GM21723 (cell line): ENCODE measurements around the gene GRK5.

Source experiments
- ATAC-seq: cut with Tn5 transposase; IDR thresholded peaks from one replicate; pipeline ENCODE4 v1.9.1; 2021; ENCODE audit warnings: mild to moderate bottlenecking, moderate library complexity; ENCODE audit not compliant: unreplicated experiment

GRK5 gene

DNA sequence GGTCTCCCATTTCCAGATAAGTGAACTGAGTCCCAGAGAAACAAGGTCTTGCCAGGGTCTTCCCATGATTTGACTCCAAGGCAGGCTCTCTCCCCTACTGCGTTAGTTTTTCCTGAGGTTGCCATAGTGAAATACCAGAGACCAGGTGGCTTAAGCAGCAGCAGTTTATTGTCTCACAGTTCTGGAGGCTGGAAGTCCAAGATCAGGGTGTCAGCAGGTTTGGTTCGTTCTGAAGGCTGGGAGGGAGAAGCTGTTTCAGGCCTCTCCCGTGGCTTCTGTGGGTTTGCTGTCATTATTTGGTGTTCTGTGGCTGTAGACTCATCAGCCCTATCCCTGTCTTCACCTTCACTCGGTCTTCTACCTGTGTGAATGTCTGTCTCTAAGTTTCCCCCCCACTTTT lies 129.9 kb downstream of the GRK5 start:
- ATAC-seq: no peak

- no peak for ATAC-seq
Observed at GRCh38 chr10:119337796-119338432, 130.5 kb downstream of the GRK5 start.

DNA sequence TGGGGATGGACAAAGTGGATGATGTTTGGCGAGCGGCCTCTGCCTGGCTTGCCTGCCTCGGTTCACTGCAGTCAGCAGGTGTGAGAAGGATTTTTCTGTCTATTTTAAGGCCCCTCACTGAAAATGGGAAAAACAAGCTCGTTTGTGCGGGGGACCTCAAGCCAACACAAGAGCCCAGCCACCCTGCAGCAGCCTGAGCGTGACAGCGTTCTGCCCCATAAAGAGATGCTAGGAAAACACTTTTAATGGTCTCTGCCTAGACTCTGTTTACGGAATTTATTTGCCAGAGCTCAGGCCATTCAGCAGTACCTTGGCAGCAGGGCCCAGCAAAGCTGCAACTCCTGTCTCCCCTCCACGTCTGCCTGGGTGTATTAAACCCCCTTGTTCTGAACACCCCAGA lies 131.7 kb downstream of the GRK5 start:
- ATAC-seq: no peak

DNA sequence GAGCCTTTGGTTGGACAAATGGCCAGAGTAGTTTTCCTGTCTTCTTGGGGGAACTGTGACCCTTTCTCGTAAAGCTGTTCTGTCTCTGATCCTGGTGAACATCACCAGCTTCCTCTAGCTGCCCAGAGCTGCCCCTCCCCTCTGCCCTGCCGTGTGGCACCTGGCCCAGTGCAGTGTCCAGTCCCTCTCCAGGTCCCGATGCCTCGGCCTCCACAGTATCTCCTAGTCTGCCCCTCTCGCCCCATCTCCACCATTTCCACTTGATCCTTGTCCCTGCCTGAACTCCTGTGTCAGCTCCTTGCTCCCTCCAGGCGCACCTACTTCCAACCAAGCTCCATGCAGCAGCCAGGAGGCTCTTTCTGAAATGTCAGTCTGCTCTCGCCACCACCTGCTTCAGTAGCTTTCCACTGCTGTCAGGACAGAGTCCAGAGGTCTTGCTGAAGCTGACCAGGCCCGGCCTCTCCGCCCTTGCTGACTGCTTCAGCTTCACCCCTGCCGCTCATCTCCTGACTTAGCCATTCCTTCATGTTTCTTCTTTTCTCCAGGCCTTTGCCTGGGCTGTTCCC lies 133.6 kb downstream of the GRK5 start:
- no peak for ATAC-seq

- no peak for ATAC-seq
Observed at GRCh38 chr10:119341459-119342301, 134.3 kb downstream of the GRK5 start.

GRCh38 chr10:119342335-119342734 lies 135.0 kb downstream of the GRK5 start:
- ATAC-seq: no peak

GRCh38 chr10:119343011-119343601 lies 135.7 kb downstream of the GRK5 start:
- no peak for ATAC-seq

DNA sequence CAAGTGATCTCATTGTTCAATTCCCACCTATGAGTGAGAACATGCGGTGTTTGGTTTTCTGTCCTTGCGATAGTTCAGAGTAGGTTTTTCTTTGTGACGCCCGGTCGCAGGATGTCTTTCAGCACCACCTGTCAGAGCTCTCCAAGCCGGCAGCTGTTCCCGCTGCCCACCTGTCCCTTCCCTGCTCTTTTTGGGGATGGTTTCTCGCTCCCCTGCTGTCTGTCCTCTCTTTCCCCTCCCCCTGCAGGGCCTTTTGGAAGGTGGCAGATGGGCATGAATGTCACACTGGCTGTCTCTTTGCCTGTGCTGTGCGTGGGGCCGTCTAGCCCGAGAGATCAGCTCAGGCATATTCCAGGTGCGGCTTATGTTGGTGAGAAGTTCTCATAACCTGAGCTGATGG lies 137.0 kb downstream of the GRK5 start:
- no peak for ATAC-seq

DNA sequence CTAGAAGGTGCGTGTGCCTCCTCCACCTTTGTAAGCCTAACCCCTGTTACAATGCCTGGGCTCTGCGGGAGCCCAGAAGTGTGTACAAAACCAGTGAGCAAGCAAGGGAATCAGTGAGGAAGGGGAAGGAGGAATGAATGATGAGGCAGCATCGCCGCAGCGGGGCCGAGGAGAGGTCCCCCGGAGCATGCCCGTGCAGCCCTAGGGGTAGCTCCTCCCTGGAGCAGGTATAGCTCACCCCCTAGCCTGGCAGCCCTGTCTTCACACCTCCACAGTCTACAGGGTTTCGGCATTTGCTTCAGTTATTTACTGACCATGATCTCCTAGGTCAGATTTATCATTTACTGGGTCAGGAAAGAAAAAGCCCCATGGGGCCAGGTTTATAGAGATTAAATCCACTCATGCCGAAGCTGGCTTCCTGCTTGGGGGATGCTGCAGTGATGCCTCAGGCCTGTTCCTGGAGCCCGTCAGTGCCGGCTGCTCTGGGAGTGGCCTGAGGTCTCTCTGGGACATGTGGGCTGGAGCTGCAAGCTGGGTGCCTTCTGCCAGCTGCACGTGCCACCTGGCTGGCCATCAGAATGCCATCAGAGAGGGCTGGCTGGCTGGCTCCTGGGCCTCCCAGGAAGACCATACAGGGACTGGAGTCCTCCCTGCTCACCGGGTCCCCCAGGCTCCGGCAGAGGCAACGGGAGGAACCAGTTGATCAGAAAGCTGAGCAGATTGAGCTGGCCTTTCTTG lies 138.9 kb downstream of the GRK5 start:
- ATAC-seq: no peak

GRCh38 chr10:119347181-119347974 lies 140.0 kb downstream of the GRK5 start:
- ATAC-seq: no peak

DNA sequence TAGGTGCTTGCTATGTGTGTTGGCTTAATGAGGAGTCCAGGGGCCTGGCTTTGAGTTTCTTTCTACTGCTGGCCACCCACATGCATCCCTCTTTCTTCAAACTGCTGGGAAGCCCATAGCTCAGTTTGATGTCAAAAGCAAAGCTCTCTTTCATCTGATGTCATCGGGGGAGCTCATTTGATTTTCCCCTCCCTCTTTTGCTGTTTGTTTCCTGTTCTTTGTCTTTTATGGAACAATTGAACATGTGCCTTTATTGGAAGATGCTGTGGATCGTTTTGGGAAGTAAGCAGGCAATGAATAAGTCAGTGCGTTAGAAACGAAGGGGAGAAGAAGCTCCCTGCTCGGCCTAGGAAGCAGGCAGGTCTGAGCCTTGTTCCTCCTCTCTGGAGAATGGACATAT lies 140.7 kb downstream of the GRK5 start:
- ATAC-seq: no peak

DNA sequence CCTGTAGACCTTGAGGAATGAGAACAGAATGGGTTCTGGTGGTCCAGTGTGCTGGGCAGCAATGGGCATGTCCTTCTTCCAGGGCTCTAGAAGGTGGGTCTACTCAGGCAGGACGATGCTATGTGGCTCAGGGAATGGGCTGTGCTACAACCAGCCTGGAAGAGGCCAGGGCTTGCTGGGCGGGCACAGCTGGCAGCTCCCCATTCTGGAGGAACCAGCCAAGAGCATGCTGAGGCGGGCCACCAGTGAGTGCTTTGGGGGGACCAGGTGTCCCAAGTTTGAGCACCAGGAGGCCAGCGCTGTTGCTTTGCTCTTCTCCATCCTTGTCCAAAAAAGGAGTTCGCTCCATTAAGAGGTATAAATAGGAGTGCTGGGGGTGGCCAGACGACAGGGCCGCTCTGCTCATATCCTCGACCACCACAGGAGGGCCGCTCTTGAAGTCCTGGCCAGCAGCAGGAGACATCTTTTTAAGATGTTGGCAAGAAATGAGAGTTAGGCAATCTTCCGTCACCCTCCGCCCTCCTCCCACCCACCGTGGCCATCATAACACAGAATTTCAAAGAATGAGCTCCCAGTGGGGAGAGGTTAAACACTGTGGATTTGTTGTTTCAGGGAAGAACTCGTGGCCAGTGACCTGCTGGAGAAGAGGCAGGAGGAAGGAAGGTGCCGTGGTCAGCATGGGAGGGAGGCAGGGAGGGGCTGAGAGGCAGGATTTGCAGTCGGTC lies 141.3 kb downstream of the GRK5 start:
- ATAC-seq: no peak

GRCh38 chr10:119349341-119349740 lies 142.0 kb downstream of the GRK5 start:
- no peak for ATAC-seq

GRCh38 chr10:119349937-119350501 lies 142.6 kb downstream of the GRK5 start:
- ATAC-seq: no peak

- no peak for ATAC-seq
Observed at GRCh38 chr10:119350502-119351097, 143.2 kb downstream of the GRK5 start.

GRCh38 chr10:119351189-119351588 lies 143.8 kb downstream of the GRK5 start:
- no peak for ATAC-seq

DNA sequence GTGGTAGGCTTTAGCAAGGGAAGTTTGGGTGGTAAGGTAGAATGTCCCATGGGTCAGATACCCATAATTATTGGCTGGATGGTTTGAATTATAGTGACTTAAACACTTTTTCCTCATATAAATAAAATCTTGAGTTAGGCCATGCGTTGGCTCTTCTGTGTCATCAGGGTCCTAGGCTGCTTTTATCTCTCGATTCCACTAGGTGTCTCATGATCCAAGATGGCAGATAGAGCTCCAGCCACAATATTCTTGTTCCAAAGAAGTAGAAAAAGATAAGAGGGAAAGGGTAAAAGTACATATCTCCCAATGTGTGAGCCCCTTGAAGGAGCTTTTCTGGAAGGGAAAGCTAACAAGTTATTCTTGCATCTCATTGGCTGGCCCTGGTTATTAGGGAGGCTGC lies 144.7 kb downstream of the GRK5 start:
- ATAC-seq: no peak

DNA sequence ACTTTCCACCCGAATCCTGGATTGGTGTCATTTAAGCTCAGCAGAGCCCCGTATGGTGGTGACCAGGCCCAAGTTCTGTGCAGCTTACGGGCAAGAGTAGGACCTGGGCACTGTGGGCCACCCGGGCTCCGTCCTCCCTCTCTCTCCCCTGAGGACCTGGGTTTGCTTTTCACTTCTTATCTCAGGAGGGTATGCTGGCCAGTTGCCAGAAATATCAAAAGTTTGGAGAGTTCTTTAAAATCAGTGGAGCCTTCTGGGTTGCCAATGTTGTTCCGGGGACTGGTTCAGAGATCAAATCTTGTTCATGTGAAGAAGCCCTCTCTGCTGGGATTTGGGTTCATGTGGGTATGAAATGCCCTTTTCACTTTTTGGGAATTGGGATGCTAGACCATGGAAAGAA lies 145.4 kb downstream of the GRK5 start:
- no peak for ATAC-seq

DNA sequence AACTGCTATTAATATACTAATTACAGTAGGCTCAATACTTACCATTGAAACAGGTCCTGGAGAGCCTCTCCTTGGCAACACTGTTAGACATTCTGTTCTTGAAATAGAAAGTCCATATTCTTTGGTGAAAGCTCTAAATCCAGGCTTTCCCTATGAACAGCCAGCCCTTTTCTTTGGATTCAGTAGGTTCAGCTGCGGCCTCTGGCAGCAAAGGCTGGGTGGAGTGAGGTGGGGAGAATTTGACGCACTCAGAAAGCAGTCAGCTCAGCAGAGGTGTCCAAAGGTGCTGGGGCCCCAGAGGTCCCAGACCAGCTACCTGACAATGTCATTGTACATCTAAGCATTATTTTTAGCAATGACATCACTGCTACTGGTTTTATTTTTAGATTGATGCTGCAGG lies 146.1 kb downstream of the GRK5 start:
- no peak for ATAC-seq
